Measurements from ENCODE around the gene HOXB6.

- TF ChIP-seq CTCF (IDR thresholded peaks at IDR 0.05): no peak
- no peak for TF ChIP-seq POLR2A (IDR thresholded peaks at IDR 0.05)
Observed at GRCh38 chr17:48605409-48605919, 678 bp upstream of the HOXB6 start.

All from uterus (tissue), 2 donors.